ENCODE measurements around the gene RAD9A. TPM values are rescaled to one million over a fixed set of nuclear protein-coding genes. Genes with fewer than 3 reads are reported as not detected.
A peak's percentile ranks its signal among the peaks of the same experiment; 100 is the strongest.

Gene RAD9A
- total RNA-seq = 100 to 1,000 TPM in 1 of 6 donors, 10 to 100 TPM in 5; 20.4 to 115 (median 28.2) TPM

- Histone ChIP-seq H3K4me1 (peaks cover 16 to 38% (median 20%) of the 10 kb centered on the region in 4 donors), H3K4me3 (peak within 1 kb of the TSS; percentile 74 to 100 (median 88)), H3K27ac (peak within 1 kb of the TSS; percentile 85 to 91 (median 88)), H3K27me3 (no peaks in the 10 kb centered on the region), H3K9me3 (no peaks in the 10 kb centered on the region), H3K36me3 (peaks cover 0 to 19% (median 14%) of the 10 kb centered on the region in 4 donors)
- ATAC-seq (ENCODE audit: low FRiP score in 2 of 2) = peak; percentile 83 to 95
- DNase-seq = peak; percentile 98 to 99
- peak; percentile 85 to 89 for TF ChIP-seq POLR2AphosphoS5 (IDR thresholded peaks at IDR 0.05)
- TF ChIP-seq, protein P1, sequence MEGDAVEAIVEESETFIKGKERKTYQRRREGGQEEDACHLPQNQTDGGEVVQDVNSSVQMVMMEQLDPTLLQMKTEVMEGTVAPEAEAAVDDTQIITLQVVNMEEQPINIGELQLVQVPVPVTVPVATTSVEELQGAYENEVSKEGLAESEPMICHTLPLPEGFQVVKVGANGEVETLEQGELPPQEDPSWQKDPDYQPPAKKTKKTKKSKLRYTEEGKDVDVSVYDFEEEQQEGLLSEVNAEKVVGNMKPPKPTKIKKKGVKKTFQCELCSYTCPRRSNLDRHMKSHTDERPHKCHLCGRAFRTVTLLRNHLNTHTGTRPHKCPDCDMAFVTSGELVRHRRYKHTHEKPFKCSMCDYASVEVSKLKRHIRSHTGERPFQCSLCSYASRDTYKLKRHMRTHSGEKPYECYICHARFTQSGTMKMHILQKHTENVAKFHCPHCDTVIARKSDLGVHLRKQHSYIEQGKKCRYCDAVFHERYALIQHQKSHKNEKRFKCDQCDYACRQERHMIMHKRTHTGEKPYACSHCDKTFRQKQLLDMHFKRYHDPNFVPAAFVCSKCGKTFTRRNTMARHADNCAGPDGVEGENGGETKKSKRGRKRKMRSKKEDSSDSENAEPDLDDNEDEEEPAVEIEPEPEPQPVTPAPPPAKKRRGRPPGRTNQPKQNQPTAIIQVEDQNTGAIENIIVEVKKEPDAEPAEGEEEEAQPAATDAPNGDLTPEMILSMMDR (IDR thresholded peaks at IDR 0.05) = peak in 2 of 6 experiments; percentile 12 to 28
- peak in 3 of 4 donors; percentile 4 to 80 (median 45) for TF ChIP-seq POLR2A (IDR thresholded peaks at IDR 0.05)
- TF ChIP-seq EP300 (IDR thresholded peaks at IDR 0.05) = peak in 1 of 4 donors; percentile 2
- 0 to 1% methylated on average over 4 to 53 of the region's 75 CpGs for WGBS, 2 donors
Observed at GRCh38 chr11:67391304-67392182, at the start of gene RAD9A. RAD9A (plus strand) TSS chr11:67391986; CDS start chr11:67392045, 59 bp downstream.

- TF ChIP-seq POLR2AphosphoS5 (IDR thresholded peaks at IDR 0.05) = no peak
- no peak for TF ChIP-seq EP300 (IDR thresholded peaks at IDR 0.05)
- no peak for TF ChIP-seq POLR2A (IDR thresholded peaks at IDR 0.05)
- TF ChIP-seq, protein P1 (IDR thresholded peaks at IDR 0.05) = no peak
- H3K9me3 ChIP-seq = no peaks in the 10 kb centered on the region
- no peak overlapping the region for H3K4me3 ChIP-seq
- H3K4me1 ChIP-seq = peaks cover 4 to 22% (median 11%) of the 10 kb centered on the region in 4 donors
- DNase-seq = no peak
- 72 to 90% methylated on average over 3 to 4 of the region's 4 CpGs for WGBS, 2 donors
- no peaks in the 10 kb centered on the region for H3K27me3 ChIP-seq
- H3K27ac ChIP-seq = no peak overlapping the region
- ATAC-seq (ENCODE audit: low FRiP score in 2 of 2) = no peak
- H3K36me3 ChIP-seq = no peaks in the 10 kb centered on the region
Observed at GRCh38 chr11:67344264-67344663, 47.5 kb upstream of the RAD9A start.

DNA sequence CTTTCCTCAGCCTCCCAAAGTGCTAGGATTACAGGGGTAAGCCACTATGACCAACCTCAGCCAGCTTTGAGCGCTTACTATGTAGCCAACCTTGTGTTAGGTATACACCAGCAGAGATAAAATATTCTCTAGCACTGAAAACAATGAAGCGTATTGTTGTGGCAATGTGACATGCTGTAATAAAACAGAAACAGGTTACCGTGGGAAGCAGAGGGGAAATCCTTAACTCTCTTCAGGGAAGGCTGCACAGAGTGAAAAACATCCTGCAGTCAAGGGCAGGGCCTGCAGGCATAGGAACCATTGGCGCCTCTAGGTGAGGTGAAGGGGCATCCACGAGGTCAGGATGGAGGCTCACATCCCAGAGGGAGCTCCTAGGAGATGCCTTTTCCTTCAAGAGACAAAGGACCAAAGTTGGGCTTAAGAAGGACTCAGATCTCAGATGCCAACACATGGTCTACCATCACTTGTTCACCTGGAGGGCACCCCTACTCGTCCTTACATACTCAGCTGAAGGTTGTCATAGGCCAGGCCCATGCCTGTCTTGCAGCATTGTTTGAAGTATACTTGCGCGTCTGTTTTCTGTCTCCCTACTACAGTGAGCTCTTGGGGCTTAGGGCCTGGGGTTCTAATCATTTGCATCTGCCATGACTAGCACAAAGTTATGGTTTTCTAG lies 46.4 kb upstream of the RAD9A start:
- 74 to 77% methylated on average over 8 of the region's 8 CpGs for WGBS, 2 donors
- Histone ChIP-seq H3K4me1 (peaks cover 4 to 22% (median 11%) of the 10 kb centered on the region in 4 donors), H3K36me3 (no peaks in the 10 kb centered on the region), H3K27me3 (no peaks in the 10 kb centered on the region), H3K9me3 (no peaks in the 10 kb centered on the region), H3K27ac (peak overlapping the region in 3 of 4 donors; percentile 21 to 24 (median 23)), H3K4me3 (no peak overlapping the region)
- peak; percentile 16 to 21 for ATAC-seq (ENCODE audit: low FRiP score in 2 of 2)
- no peak for TF ChIP-seq POLR2A (IDR thresholded peaks at IDR 0.05)
- TF ChIP-seq, protein P1 (IDR thresholded peaks at IDR 0.05) = no peak
- no peak for DNase-seq

DNA sequence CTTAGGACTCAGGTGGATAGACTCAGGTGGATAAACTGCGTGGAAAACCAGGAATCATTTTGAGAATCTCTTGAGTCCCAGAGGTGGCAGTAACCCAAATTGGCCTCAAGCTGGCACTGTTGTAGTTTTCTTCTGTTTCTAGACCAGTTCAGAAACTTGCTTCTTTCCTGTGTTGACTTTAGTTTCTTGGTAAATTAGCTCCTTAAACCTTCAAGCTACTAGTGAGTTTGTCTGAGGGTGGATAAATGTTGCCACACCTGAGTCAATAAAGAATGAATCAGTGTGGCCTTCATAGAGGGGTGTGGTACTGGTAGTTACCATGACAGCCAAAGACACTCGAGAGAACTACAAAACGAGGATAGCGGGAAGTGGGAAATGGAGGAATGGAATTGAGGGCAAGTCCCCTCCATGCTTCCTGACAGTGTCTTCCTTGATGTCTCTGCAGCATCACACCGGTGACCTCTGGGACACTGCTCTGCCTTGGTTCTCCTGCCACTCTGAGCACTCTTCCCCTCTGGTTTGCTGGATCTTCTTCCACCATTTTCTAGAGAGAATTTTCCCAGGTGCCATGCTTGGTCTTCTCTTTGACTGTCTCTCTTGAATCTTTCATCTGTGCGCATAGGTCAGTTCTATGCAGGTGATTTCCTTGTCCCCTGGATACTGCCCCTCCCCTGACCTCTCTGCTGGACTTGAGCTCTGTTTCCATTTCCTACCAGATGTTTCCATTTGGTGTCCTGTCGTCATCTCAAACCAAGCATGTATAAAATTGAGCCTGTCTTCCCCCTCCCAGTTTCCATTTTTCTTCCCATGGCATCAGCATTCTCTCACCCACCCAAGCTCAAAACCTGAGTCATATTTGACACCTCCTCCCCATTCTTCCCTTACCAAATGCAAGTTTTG lies 45.6 kb upstream of the RAD9A start:
- ATAC-seq (ENCODE audit: low FRiP score in 2 of 2) = peak; percentile 59 to 89
- Histone ChIP-seq H3K4me3 (no peak overlapping the region), H3K4me1 (peaks cover 9 to 27% (median 17%) of the 10 kb centered on the region in 4 donors), H3K27ac (peak overlapping the region; percentile 13 to 36 (median 22)), H3K36me3 (no peaks in the 10 kb centered on the region), H3K9me3 (no peaks in the 10 kb centered on the region), H3K27me3 (no peaks in the 10 kb centered on the region)
- DNase-seq = peak in 1 of 2 donors; percentile 62
- 64 to 66% methylated on average over 7 of the region's 7 CpGs for WGBS, 2 donors
- TF ChIP-seq, protein P1 (IDR thresholded peaks at IDR 0.05) = peak; percentile 43 to 76 (median 68)
- TF ChIP-seq POLR2AphosphoS5 (IDR thresholded peaks at IDR 0.05) = no peak
- TF ChIP-seq EP300 (IDR thresholded peaks at IDR 0.05) = peak in 2 of 4 donors; percentile 44 to 57
